Esophagus squamous epithelium (tissue), 5 donors: Measurements from ENCODE around the gene ERG. TPM values are rescaled to one million over a fixed set of nuclear protein-coding genes. Genes with fewer than 3 reads are reported as not detected.

ENCODE experiments used
- DNase-seq: peaks from one replicate; lab custom pipeline; 2025; lab: John Stamatoyannopoulos, UW
- H3K27ac ChIP-seq, 4 donors: fragments of 200-600 bp; sonication (generic); one replicate each; pipeline ENCODE4 v1.5.1; 2016 to 2019; ENCODE audit warnings: mild to moderate bottlenecking in 1 of 4
- H3K27me3 ChIP-seq, 4 donors: fragments of 200-600 bp; sonication (generic); 1 replicate in 3 of 4; 2 replicates in 1 of 4; pipeline versions ENCODE4 v1.5.1 to v1.6.0; 2017 to 2021; ENCODE audit warnings: antibody characterized with exemption in 1 of 4
- H3K36me3 ChIP-seq, 3 donors: fragments of 200-600 bp; sonication (generic); one replicate each; pipeline ENCODE4 v1.5.1; 2016 to 2019
- H3K4me1 ChIP-seq, 3 donors: fragments of 200-600 bp; sonication (generic); one replicate each; pipeline ENCODE4 v1.5.1; 2017 to 2019
- H3K4me3 ChIP-seq, 4 donors: fragments of 200-600 bp; sonication (generic); 1 replicate in 3 of 4; 2 replicates in 1 of 4; pipeline ENCODE4 v1.5.1; 2016 to 2019; ENCODE audit warnings: mild to moderate bottlenecking in 2 of 4, moderate library complexity in 1 of 4
- H3K9me3 ChIP-seq, 3 donors: fragments of 200-600 bp; sonication (generic); one replicate each; pipeline ENCODE4 v1.5.1; 2016 to 2019
- CTCF ChIP-seq, 6 experiments: fragments of 450-650 bp in 4 of 6; fragments of 200-600 bp in 2 of 6; sonication (generic) in 2 of 6; IDR thresholded peaks; one replicate each; pipeline ENCODE4 v1.5.1; 2016 to 2019; ENCODE audit warnings: antibody characterized with exemption in 6 of 6, mild to moderate bottlenecking in 4 of 6, moderate library complexity in 4 of 6
- POLR2A ChIP-seq, 4 donors: fragments of 450-650 bp; IDR thresholded peaks; one replicate each; pipeline ENCODE4 v1.6.1; 2017; ENCODE audit warnings: antibody characterized with exemption in 4 of 4, mild to moderate bottlenecking in 4 of 4, moderate library complexity in 3 of 4
- WGBS, 2 donors: methylation state at CpG; one replicate each; pipeline ENCODE4 v1.1.5; 2018; 5-methylcytosine and 5-hydroxymethylcytosine counted together
- intact Hi-C: fragments of 100-400 bp; cut with DNase I; formaldehyde crosslinking; loops from one replicate; pipeline ENCODE4 v1.15.0; 2022
- total RNA-seq, 4 donors: library from RNA; depleted of rRNA; stranded (reverse); fragments of >200 nt; gene quantifications; one replicate each; pipeline ENCODE4 v1.1.0, GENCODE V29; 2016
- donor health status: DM: yes; HTN: yes; CAD: no.

The ERG gene
- total RNA-seq, 4 donors from 2014 or later = 2.5 to 10.9 (median 8.4) TPM

- no peaks in the 10 kb centered on the region for H3K27me3 ChIP-seq
- H3K27ac ChIP-seq = peak overlapping the region in 1 of 4 donors; percentile 63
- 20 to 56% methylated on average over 1 of the region's 1 CpG for WGBS, 2 donors
Measured at GRCh38 chr21:38342739-38343138, 155.5 kb downstream of the ERG start.

GRCh38 chr21:38341546-38342012 is 156.7 kb downstream of the ERG start:
- intact Hi-C loops = no loop called here
- H3K27me3 ChIP-seq = no peaks in the 10 kb centered on the region
- no peaks in the 10 kb centered on the region for H3K9me3 ChIP-seq
- TF ChIP-seq CTCF (IDR thresholded peaks at IDR 0.05) (peak in 1 of 6 experiments; percentile 8), POLR2A (IDR thresholded peaks at IDR 0.05) (no peak)
- H3K4me1 ChIP-seq = peaks cover 0 to 74% (median 34%) of the 10 kb centered on the region in 3 donors
- H3K4me3 ChIP-seq = no peak overlapping the region
- 27 to 71% methylated on average over 4 to 5 of the region's 5 CpGs for WGBS, 2 donors
- H3K27ac ChIP-seq = no peak overlapping the region
- no peaks in the 10 kb centered on the region for H3K36me3 ChIP-seq
- no peak for DNase-seq

More at GRCh38 chr21:38342739-38343138, 155.5 kb downstream of the ERG start:
- no peak for DNase-seq
- H3K9me3 ChIP-seq = no peaks in the 10 kb centered on the region
- H3K4me1 ChIP-seq = peaks cover 0 to 66% (median 32%) of the 10 kb centered on the region in 3 donors
- H3K36me3 ChIP-seq = no peaks in the 10 kb centered on the region
- TF ChIP-seq CTCF (IDR thresholded peaks at IDR 0.05) (no peak), POLR2A (IDR thresholded peaks at IDR 0.05) (no peak)
- intact Hi-C loops = no loop called here
- no peak overlapping the region for H3K4me3 ChIP-seq

GRCh38 chr21:38340131-38340530 is 158.1 kb downstream of the ERG start:
- H3K36me3 ChIP-seq = no peaks in the 10 kb centered on the region
- WGBS, 2 donors = 89 to 100% methylated on average over 1 to 4 of the region's 4 CpGs
- H3K27ac ChIP-seq = no peak overlapping the region
- H3K27me3 ChIP-seq = no peaks in the 10 kb centered on the region
- peaks cover 0 to 60% (median 30%) of the 10 kb centered on the region in 3 donors for H3K4me1 ChIP-seq
- no peak for DNase-seq
- intact Hi-C loops = no loop called here
- no peak overlapping the region for H3K4me3 ChIP-seq
- no peak for TF ChIP-seq POLR2A (IDR thresholded peaks at IDR 0.05)
- no peak for TF ChIP-seq CTCF (IDR thresholded peaks at IDR 0.05)
- H3K9me3 ChIP-seq = no peaks in the 10 kb centered on the region

GRCh38 chr21:38337793-38338192 is 160.5 kb downstream of the ERG start:
- Histone ChIP-seq H3K27ac (peak overlapping the region in 3 of 4 donors; percentile 43 to 57 (median 54)), H3K27me3 (no peaks in the 10 kb centered on the region), H3K4me1 (peaks cover 11 to 52% (median 12%) of the 10 kb centered on the region in 3 donors), H3K9me3 (no peaks in the 10 kb centered on the region), H3K4me3 (no peak overlapping the region), H3K36me3 (no peaks in the 10 kb centered on the region)
- no peak for DNase-seq
- TF ChIP-seq CTCF (IDR thresholded peaks at IDR 0.05) (no peak), POLR2A (IDR thresholded peaks at IDR 0.05) (no peak)
- intact Hi-C loops = no loop called here
- WGBS, 2 donors = 30 to 59% methylated on average over 4 to 5 of the region's 5 CpGs

GRCh38 chr21:38334866-38335265 is 163.4 kb downstream of the ERG start:
- intact Hi-C loops = no loop called here
- TF ChIP-seq CTCF (IDR thresholded peaks at IDR 0.05) (no peak), POLR2A (IDR thresholded peaks at IDR 0.05) (no peak)
- DNase-seq = no peak
- 91 to 93% methylated on average over 7 to 8 of the region's 8 CpGs for WGBS, 2 donors
- Histone ChIP-seq H3K36me3 (no peaks in the 10 kb centered on the region), H3K9me3 (no peaks in the 10 kb centered on the region), H3K4me1 (peaks cover 9 to 54% (median 12%) of the 10 kb centered on the region in 3 donors), H3K27me3 (no peaks in the 10 kb centered on the region), H3K4me3 (no peak overlapping the region), H3K27ac (no peak overlapping the region)
